Kidney capillary endothelial cell (primary cell): ENCODE measurements around the gene MLIP.

ENCODE experiments used
- DNase-seq: peaks from one replicate; pipeline ENCODE4 v3.0.0-alpha.2; 2018; ENCODE audit warnings: low spot score

MLIP gene

GRCh38 chr6:54282186-54282585 is 170.9 kb downstream of the MLIP start:
- DNase-seq: peak; percentile 56

GRCh38 chr6:54284161-54284860 is 173.1 kb downstream of the MLIP start:
- no peak for DNase-seq

- DNase-seq: no peak
Measured at GRCh38 chr6:54285595-54285994, 174.4 kb downstream of the MLIP start.

GRCh38 chr6:54286141-54286540 is 174.9 kb downstream of the MLIP start:
- no peak for DNase-seq

- DNase-seq: no peak
Measured at GRCh38 chr6:54288474-54288873, 177.2 kb downstream of the MLIP start.

GRCh38 chr6:54289426-54289825 is 178.2 kb downstream of the MLIP start:
- no peak for DNase-seq

GRCh38 chr6:54291146-54291545 is 179.9 kb downstream of the MLIP start:
- peak; percentile 71 for DNase-seq

- DNase-seq: peak; percentile 67
Measured at GRCh38 chr6:54291738-54292137, 180.5 kb downstream of the MLIP start.

GRCh38 chr6:54294965-54295532 is 183.8 kb downstream of the MLIP start:
- DNase-seq: no peak

GRCh38 chr6:54299542-54300269 is 188.5 kb downstream of the MLIP start:
- no peak for DNase-seq

- no peak for DNase-seq
Measured at GRCh38 chr6:54301770-54302169, 190.5 kb downstream of the MLIP start.

- no peak for DNase-seq
Measured at GRCh38 chr6:54307439-54307910, 196.2 kb downstream of the MLIP start.

- no peak for DNase-seq
Measured at GRCh38 chr6:54308289-54308985, 197.2 kb downstream of the MLIP start, which contains the start of gene TINAG. TSS of gene TINAG (plus strand) at chr6:54308441. CDS start at chr6:54308551, 110 bp downstream.

GRCh38 chr6:54308986-54309315 is 197.7 kb downstream of the MLIP start:
- DNase-seq: no peak

- no peak for DNase-seq
Measured at GRCh38 chr6:54310377-54311152, 199.3 kb downstream of the MLIP start.

- no peak for DNase-seq
Measured at GRCh38 chr6:54315656-54316055, 204.4 kb downstream of the MLIP start.
